Liver (tissue), 9 donors: ENCODE data around the gene UBTF. TPM values are rescaled to one million over a fixed set of nuclear protein-coding genes. Genes with fewer than 3 reads are reported as not detected.

Experiments used
- DNase-seq: peaks from one replicate; pipeline ENCODE4 v3.0.0-alpha.2; 2017; ENCODE audit warnings: low spot score
- H3K27ac ChIP-seq, 2 donors: one replicate each; pipeline ENCODE4 v1.7.0; 2013; ENCODE audit warnings: inconsistent platforms in 2 of 2, low read length in 2 of 2, control low read depth in 1 of 2, low read depth in 1 of 2, mild to moderate bottlenecking in 1 of 2
- H3K27me3 ChIP-seq, 4 donors: one replicate each; pipeline versions ENCODE4 v1.6.1 to v1.7.0; 2013; ENCODE audit warnings: low read length in 3 of 4, inconsistent platforms in 1 of 4, mild to moderate bottlenecking in 1 of 4, moderate library complexity in 1 of 4; ENCODE audit not compliant: control insufficient read depth in 4 of 4, insufficient read depth in 4 of 4
- H3K36me3 ChIP-seq, 4 donors: one replicate each; pipeline versions ENCODE4 v1.6.1 to v1.7.0; 2013; ENCODE audit warnings: low read length in 3 of 4, mild to moderate bottlenecking in 3 of 4, low read depth in 1 of 4, moderate library complexity in 1 of 4; ENCODE audit not compliant: control insufficient read depth in 4 of 4, insufficient read depth in 3 of 4
- H3K4me1 ChIP-seq, 4 donors: one replicate each; pipeline versions ENCODE4 v1.6.1 to v1.7.0; 2013; ENCODE audit warnings: low read length in 3 of 4, mild to moderate bottlenecking in 3 of 4, moderate library complexity in 1 of 4; ENCODE audit not compliant: control insufficient read depth in 4 of 4, insufficient read depth in 4 of 4
- H3K4me3 ChIP-seq, 3 donors: one replicate each; pipeline versions ENCODE4 v1.6.1 to v1.7.0; 2013; ENCODE audit warnings: low read length in 3 of 3, control low read depth in 1 of 3, low read depth in 1 of 3, mild to moderate bottlenecking in 1 of 3
- H3K9ac ChIP-seq, 2 donors: one replicate each; pipeline ENCODE4 v1.7.0; 2013; ENCODE audit warnings: low read length in 2 of 2, mild to moderate bottlenecking in 2 of 2, moderate library complexity in 2 of 2, control low read depth in 1 of 2, low read depth in 1 of 2
- H3K9me3 ChIP-seq, 4 donors: one replicate each; pipeline versions ENCODE4 v1.6.1 to v1.7.0; 2013; ENCODE audit warnings: low read length in 3 of 4; ENCODE audit not compliant: control insufficient read depth in 4 of 4
- ATF3 ChIP-seq: IDR thresholded peaks from 2 replicates; pipeline ENCODE4 v1.6.1; 2016; ENCODE audit warnings: antibody characterized with exemption
- CTCF ChIP-seq: fragments of 150-350 bp; IDR thresholded peaks from 2 replicates; pipeline ENCODE4 v1.5.1; 2017; ENCODE audit warnings: improper control_type of control experiment, low read depth, low read length; ENCODE audit not compliant: missing input control
- EGR1 ChIP-seq, 2 donors: IDR thresholded peaks; 2 replicates each; pipeline ENCODE4 v1.6.1; 2016 to 2018; ENCODE audit warnings: antibody characterized with exemption in 2 of 2, low read depth in 2 of 2
- FOXA1 ChIP-seq: IDR thresholded peaks from 2 replicates; pipeline ENCODE4 v1.6.1; 2016; ENCODE audit warnings: antibody characterized with exemption
- FOXA2 ChIP-seq: IDR thresholded peaks from 2 replicates; pipeline ENCODE4 v1.6.1; 2016; ENCODE audit warnings: antibody characterized with exemption
- GABPA ChIP-seq, 2 donors: IDR thresholded peaks in 1 of 2; conservative IDR thresholded peaks in 1 of 2; 2 replicates each; pipeline ENCODE4 v1.6.1; 2016; ENCODE audit warnings: antibody characterized with exemption in 2 of 2, mild to moderate bottlenecking in 1 of 2, moderate library complexity in 1 of 2
- HNF4A ChIP-seq, 2 donors: conservative IDR thresholded peaks; 2 replicates each; pipeline ENCODE4 v1.6.1; 2016; ENCODE audit warnings: antibody characterized with exemption in 2 of 2, mild to moderate bottlenecking in 2 of 2
- HNF4G ChIP-seq: IDR thresholded peaks from 2 replicates; pipeline ENCODE4 v1.6.1; 2016; ENCODE audit warnings: antibody characterized with exemption
- JUND ChIP-seq, 2 donors: IDR thresholded peaks; 2 replicates each; pipeline ENCODE4 v1.6.1; 2016; ENCODE audit warnings: antibody characterized with exemption in 2 of 2
- NR2F2 ChIP-seq: IDR thresholded peaks from 2 replicates; pipeline ENCODE4 v1.6.1; 2016; ENCODE audit warnings: antibody characterized with exemption
- RAD21 ChIP-seq, 2 donors: IDR thresholded peaks; 2 replicates each; pipeline ENCODE4 v1.6.1; 2016; ENCODE audit warnings: antibody characterized with exemption in 2 of 2, mild to moderate bottlenecking in 2 of 2
- RXRA ChIP-seq, 2 donors: IDR thresholded peaks; 2 replicates each; pipeline ENCODE4 v1.6.1; 2017 to 2018; ENCODE audit warnings: antibody characterized with exemption in 2 of 2, mild to moderate bottlenecking in 1 of 2
- SP1 ChIP-seq: IDR thresholded peaks from 2 replicates; pipeline ENCODE4 v1.6.1; 2018; ENCODE audit warnings: antibody characterized with exemption, mild to moderate bottlenecking
- TAF1 ChIP-seq: conservative IDR thresholded peaks from 2 replicates; pipeline ENCODE4 v1.6.1; 2016; ENCODE audit warnings: antibody characterized with exemption, mild to moderate bottlenecking
- YY1 ChIP-seq: IDR thresholded peaks from 2 replicates; pipeline ENCODE4 v1.6.1; 2016; ENCODE audit warnings: antibody characterized with exemption, mild to moderate bottlenecking
- ZBTB33 ChIP-seq: IDR thresholded peaks from 2 replicates; pipeline ENCODE4 v1.6.1; 2016; ENCODE audit warnings: antibody characterized with exemption
- WGBS: extraction: QIAGEN DNeasy Blood & Tissue Kit; methylation state at CpG from one replicate; pipeline ENCODE4 v1.1.7; 2013; 5-methylcytosine and 5-hydroxymethylcytosine counted together
- polyA plus RNA-seq, 2 donors: library from polyadenylated mRNA; stranded (reverse) in 1 of 2; unstranded in 1 of 2; fragments of 200-250 nt in 1 of 2; fragments of >200 nt in 1 of 2; fragmentation: Nextera tagmentation in 1 of 2; extraction: Ambion mirVana in 1 of 2; gene quantifications; one replicate each; pipeline versions ENCODE4 v1.2.1 to v1.2.3, GENCODE V29; 2013 to 2015
- total RNA-seq, 2 donors: library from RNA; depleted of rRNA; stranded (reverse); fragments of >200 nt; gene quantifications; one replicate each; pipeline ENCODE4 v1.2.3, GENCODE V29; 2014
- TF ChIP-seq, protein P1 (sequence below): IDR thresholded peaks from 2 replicates; pipeline ENCODE4 v1.6.1; 2016; ENCODE audit warnings: antibody characterized with exemption, mild to moderate bottlenecking
- TF ChIP-seq, protein P2 (sequence below): IDR thresholded peaks from 2 replicates; pipeline ENCODE4 v1.6.1; 2016; ENCODE audit warnings: antibody characterized with exemption
- donor health status: healthy.
- donor health status: healthy.
- donor health status: healthy.
- donor health status: healthy.
- donor health status: healthy.

Gene UBTF
- total and polyA plus RNA-seq, 4 donors, result 12.5 to 39.6 (median 23.9) TPM

DNA sequence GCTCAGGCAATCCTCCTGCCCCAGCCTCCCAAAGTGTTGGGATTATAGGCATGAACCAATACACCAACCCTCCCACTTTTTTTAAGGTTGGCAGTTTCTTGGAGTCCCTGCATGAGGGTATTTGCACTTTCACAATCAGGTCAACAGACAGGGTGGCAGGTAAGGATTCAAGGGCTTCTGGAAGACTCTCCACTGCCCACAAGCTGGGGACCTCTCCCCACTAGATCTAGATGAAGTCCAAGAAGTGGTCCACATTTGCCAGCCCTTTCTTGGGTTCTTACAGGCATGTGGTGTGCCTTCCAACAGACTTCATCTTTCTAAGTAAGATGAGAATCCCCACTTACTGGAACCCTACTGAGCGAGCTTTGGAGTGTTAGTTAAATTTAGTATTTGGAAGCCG is 45.0 kb downstream of the UBTF start:
- Histone ChIP-seq H3K27ac (no peak overlapping the region), H3K9ac (no peak overlapping the region), H3K4me1 (peaks cover 0 to 8% (median 2%) of the 10 kb centered on the region in 4 donors), H3K9me3 (no peaks in the 10 kb centered on the region), H3K27me3 (no peaks in the 10 kb centered on the region), H3K4me3 (no peak overlapping the region), H3K36me3 (peaks cover 0 to 5% (median 2%) of the 10 kb centered on the region in 4 donors)
- DNase-seq, result no peak
- WGBS, result 98% methylated on average over 2 of the region's 2 CpGs
- TF ChIP-seq, protein P1, sequence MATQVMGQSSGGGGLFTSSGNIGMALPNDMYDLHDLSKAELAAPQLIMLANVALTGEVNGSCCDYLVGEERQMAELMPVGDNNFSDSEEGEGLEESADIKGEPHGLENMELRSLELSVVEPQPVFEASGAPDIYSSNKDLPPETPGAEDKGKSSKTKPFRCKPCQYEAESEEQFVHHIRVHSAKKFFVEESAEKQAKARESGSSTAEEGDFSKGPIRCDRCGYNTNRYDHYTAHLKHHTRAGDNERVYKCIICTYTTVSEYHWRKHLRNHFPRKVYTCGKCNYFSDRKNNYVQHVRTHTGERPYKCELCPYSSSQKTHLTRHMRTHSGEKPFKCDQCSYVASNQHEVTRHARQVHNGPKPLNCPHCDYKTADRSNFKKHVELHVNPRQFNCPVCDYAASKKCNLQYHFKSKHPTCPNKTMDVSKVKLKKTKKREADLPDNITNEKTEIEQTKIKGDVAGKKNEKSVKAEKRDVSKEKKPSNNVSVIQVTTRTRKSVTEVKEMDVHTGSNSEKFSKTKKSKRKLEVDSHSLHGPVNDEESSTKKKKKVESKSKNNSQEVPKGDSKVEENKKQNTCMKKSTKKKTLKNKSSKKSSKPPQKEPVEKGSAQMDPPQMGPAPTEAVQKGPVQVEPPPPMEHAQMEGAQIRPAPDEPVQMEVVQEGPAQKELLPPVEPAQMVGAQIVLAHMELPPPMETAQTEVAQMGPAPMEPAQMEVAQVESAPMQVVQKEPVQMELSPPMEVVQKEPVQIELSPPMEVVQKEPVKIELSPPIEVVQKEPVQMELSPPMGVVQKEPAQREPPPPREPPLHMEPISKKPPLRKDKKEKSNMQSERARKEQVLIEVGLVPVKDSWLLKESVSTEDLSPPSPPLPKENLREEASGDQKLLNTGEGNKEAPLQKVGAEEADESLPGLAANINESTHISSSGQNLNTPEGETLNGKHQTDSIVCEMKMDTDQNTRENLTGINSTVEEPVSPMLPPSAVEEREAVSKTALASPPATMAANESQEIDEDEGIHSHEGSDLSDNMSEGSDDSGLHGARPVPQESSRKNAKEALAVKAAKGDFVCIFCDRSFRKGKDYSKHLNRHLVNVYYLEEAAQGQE, result no peak
- TF ChIP-seq FOXA1 (no peak), FOXA2 (no peak), YY1 (no peak), RAD21 (IDR thresholded peaks at IDR 0.05) (no peak), TAF1 (no peak), JUND (IDR thresholded peaks at IDR 0.05) (no peak), ZBTB33 (no peak), EGR1 (IDR thresholded peaks at IDR 0.05; ENCODE audit: low read depth in 2 of 2) (no peak), CTCF (no peak), NR2F2 (no peak), SP1 (no peak), ATF3 (no peak), GABPA (IDR thresholded peaks at IDR 0.05 in 1 of 2, conservative IDR thresholded peaks at IDR 0.05 in 1 of 2) (no peak), HNF4G (no peak), RXRA (IDR thresholded peaks at IDR 0.05) (no peak), HNF4A (conservative IDR thresholded peaks at IDR 0.05) (no peak)
- TF ChIP-seq, protein P2, sequence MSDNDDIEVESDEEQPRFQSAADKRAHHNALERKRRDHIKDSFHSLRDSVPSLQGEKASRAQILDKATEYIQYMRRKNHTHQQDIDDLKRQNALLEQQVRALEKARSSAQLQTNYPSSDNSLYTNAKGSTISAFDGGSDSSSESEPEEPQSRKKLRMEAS, result no peak
